Measurements from ENCODE around the gene NSD2. TPM values are rescaled to one million over a fixed set of nuclear protein-coding genes. Genes with fewer than 3 reads are reported as not detected.
"Not testable (repeated sequence)": the region's sequence is repeated elsewhere in the genome, so short reads cannot be mapped to it uniquely, and the experiment has no call there.

NSD2 gene
- total RNA-seq, 1 donor, result 84.7 TPM

DNA sequence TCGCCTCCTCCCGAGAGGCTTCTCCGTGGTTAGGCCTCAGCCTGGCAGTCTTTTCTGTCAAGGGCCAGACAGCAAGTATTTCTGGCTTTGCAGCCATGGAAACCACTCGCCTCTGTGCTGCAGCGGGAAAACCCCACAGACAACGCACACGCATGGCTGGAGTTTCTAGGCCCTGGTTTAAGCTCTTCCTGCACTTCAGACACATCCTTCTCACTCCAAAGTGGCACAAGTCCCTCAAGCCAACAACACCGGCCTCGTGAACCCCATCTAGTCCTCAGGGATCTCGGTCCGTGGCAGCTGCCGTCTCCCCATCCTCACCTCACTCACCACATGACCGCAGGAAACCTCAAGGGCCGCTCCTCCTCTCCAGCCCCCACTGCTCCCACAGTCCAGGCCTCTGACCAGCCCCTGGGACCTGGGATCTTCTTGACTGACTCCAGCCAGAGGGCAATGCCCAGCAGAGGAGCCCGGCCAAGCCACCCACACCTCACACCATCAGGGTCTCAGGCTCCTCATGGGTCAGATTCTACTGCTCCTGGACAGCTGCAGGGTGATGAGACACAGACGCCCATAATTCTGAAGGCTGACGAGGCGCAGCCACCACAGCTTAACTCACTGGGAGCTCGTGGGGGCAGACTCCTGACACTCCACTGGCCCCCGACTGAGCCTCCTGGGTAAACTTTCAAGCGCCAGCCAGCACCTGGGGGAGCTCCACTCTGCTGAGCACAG, 37.0 kb upstream of the NSD2 start:
- no peak overlapping the region for H3K4me3 ChIP-seq (ENCODE audit: low read depth, low read length)
- no peak for DNase-seq (ENCODE audit: low read depth)
- TF ChIP-seq, protein P1, sequence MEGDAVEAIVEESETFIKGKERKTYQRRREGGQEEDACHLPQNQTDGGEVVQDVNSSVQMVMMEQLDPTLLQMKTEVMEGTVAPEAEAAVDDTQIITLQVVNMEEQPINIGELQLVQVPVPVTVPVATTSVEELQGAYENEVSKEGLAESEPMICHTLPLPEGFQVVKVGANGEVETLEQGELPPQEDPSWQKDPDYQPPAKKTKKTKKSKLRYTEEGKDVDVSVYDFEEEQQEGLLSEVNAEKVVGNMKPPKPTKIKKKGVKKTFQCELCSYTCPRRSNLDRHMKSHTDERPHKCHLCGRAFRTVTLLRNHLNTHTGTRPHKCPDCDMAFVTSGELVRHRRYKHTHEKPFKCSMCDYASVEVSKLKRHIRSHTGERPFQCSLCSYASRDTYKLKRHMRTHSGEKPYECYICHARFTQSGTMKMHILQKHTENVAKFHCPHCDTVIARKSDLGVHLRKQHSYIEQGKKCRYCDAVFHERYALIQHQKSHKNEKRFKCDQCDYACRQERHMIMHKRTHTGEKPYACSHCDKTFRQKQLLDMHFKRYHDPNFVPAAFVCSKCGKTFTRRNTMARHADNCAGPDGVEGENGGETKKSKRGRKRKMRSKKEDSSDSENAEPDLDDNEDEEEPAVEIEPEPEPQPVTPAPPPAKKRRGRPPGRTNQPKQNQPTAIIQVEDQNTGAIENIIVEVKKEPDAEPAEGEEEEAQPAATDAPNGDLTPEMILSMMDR (IDR thresholded peaks at IDR 0.05; ENCODE audit: insufficient read depth, low read length), result no peak

DNA sequence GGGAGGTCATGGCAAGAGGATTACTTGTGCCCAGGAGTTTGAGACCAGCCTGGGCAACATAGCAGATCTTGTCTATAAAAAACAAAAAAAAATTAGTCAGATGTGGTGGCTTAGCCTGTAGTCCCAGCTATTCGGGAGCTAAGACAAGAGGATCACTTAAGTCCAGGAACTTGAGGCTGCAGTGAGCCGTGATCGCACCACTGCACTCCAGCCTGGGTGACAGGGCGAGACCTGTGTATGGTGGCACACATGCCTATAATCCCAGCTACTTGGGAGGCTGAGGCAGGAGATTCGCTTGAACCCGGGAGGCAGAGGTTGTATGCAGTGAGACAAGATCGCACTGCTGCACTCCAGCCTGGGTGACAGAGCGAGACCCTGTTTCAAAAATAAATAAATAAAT, 35.4 kb upstream of the NSD2 start:
- not testable (repeated sequence) for DNase-seq (ENCODE audit: low read depth); H3K4me3 ChIP-seq (ENCODE audit: low read depth, low read length)

DNA sequence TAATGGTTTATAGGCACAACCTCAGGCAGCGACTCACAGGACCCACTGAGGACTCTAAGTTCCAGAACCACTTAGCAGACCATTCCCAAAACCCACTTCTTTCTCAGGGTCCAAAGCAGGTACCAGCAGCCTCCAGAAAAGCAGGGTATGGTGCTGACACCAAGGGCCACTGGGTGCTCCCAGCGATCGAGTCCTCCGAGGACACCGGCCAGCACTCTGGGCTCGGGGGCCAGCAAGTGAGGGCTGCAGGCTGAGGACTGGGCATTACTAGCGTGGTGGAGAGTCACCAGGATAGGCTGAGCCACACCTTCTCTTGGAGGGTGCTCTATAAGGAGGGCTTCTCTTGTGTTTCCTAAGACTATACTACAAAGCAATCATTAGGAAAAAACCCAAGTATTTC, 34.5 kb upstream of the NSD2 start:
- no peak for DNase-seq (ENCODE audit: low read depth)
- TF ChIP-seq, protein P1 (IDR thresholded peaks at IDR 0.05; ENCODE audit: insufficient read depth, low read length), result no peak
- no peak overlapping the region for H3K4me3 ChIP-seq (ENCODE audit: low read depth, low read length)

DNA sequence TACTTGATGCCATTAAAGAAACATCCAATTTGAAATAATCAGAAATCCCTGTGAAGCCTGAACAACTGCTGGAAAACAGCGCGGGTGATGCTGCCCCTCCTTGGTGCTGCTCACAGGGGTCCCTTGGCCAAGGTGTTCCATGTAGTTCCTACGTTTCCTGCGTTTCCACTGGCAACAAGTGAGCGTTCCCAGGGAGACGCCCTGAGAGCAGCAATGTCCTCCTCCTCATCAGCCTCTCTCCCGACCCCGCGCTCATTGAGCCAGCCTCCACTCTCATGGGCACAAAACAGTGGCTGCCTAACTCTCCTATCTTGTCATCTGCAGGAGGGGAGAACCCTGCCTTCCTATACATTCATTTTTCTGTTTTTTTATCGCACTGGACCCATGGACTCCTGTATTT, 34.1 kb upstream of the NSD2 start:
- no peak overlapping the region for H3K4me3 ChIP-seq (ENCODE audit: low read depth, low read length)
- TF ChIP-seq, protein P1 (IDR thresholded peaks at IDR 0.05; ENCODE audit: insufficient read depth, low read length), result no peak

DNA sequence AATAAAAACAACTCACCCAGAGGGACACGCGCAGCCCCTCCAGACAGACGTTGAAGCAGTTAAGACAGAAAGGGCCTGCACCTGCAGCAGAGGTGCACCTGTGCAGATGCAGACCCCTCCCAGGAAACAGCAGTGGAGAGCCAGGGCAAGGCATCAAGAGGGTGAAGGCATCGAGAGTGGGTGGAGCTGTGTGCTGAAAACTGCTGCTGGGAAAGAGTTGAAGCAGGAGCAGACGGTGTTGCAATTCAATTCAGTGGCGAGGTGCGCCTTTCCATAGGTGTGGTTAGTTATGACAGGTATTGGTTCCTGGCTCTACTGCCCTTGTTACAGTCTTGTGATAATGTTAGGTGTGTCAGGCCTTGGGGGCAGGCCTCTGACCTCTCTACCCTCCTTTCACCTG, 31.9 kb upstream of the NSD2 start:
- no peak for DNase-seq (ENCODE audit: low read depth)
- TF ChIP-seq, protein P1 (IDR thresholded peaks at IDR 0.05; ENCODE audit: insufficient read depth, low read length), result no peak

More for the DNA sequence above, 34.1 kb upstream of the NSD2 start:
- DNase-seq (ENCODE audit: low read depth), result no peak

DNA sequence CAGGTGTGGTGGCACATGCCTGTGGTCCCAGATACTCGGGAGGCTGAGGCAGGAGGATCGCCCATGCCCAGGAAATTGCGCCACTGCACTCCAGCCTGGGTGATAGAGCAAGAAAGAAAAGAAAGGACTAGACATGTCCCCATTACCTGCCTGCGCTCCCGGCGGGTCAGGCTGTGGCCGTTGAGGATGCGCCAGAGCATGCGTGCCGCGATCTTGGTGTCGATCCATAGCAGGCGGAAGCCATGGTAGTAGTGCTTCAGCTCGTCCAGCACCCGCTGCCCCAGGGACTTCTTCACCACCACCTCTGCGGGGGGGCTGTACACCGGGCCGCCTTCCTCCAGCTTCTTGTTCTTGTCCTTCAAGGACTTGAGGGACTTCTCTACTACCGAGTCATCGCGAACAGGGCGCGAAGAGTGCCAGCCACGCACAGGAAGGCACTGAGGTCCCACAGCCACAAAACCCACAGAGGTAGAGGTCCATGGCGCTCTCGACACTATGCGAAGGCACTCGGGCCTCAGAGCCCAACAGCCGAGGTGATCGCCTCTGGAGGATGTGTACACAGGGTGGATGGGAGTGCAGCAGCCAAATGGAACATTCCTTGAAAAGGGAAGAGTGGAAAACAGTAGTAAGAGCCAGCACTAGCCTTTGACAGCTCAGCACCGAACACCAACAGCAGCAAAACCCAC, 29.8 kb upstream of the NSD2 start:
- no peak overlapping the region for H3K4me3 ChIP-seq (ENCODE audit: low read depth, low read length)
- TF ChIP-seq, protein P1 (IDR thresholded peaks at IDR 0.05; ENCODE audit: insufficient read depth, low read length), result no peak
- no peak for DNase-seq (ENCODE audit: low read depth)

More for the DNA sequence above, 31.9 kb upstream of the NSD2 start:
- H3K4me3 ChIP-seq (ENCODE audit: low read depth, low read length), result no peak overlapping the region

DNA sequence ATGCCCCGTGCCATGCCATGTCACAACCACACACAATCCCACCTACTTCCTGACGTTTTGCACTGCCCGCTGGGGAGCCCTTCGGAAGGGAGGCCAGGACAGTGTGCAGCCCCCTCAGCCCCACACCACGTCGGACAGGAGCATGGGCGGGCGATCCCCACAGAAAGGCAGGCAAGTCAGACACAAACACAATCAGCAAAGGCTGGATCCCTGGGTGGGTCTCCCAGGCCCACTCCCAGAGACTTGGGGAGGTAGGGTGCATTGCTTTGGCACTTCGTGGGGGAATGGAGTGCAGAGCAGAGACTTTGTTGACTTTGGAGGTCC, 29.3 kb upstream of the NSD2 start:
- no peak overlapping the region for H3K4me3 ChIP-seq (ENCODE audit: low read depth, low read length)
- no peak for DNase-seq (ENCODE audit: low read depth)
- TF ChIP-seq, protein P1 (IDR thresholded peaks at IDR 0.05; ENCODE audit: insufficient read depth, low read length), result no peak

Data from fibroblast of the aortic adventitia (primary cell).